Epithelial cell of proximal tubule (primary cell): ENCODE measurements around the gene ARHGDIA. TPM values are rescaled to one million over a fixed set of nuclear protein-coding genes. Genes with fewer than 3 reads are reported as not detected.

Experiments
- DNase-seq: peaks from one replicate; pipeline ENCODE4 v3.0.0-alpha.2; 2011; ENCODE audit warnings: low read depth
- H3K4me3 ChIP-seq: 2 replicates; pipeline ENCODE4 v1.5.1; 2011; ENCODE audit warnings: low read depth, mild to moderate bottlenecking, low read length
- CTCF ChIP-seq: conservative IDR thresholded peaks from 2 replicates; pipeline ENCODE4 v1.5.1; 2012; ENCODE audit warnings: low read depth, mild to moderate bottlenecking, low read length
- total RNA-seq: library from RNA; depleted of rRNA; stranded (reverse); fragments of >200 nt; gene quantifications from 2 replicates; pipeline ENCODE4 v1.2.3, GENCODE V29; 2015

The ARHGDIA gene
- total RNA-seq, 1 donor from 2014 or later = 272 TPM

- DNase-seq = no peak
- TF ChIP-seq CTCF = no peak
- peak overlapping the region; percentile 76 for H3K4me3 ChIP-seq
These were observed 39.1 kb upstream of the ARHGDIA start for GRCh38 chr17:81909966-81910839.

GRCh38 chr17:81909231-81909630 lies 38.1 kb upstream of the ARHGDIA start:
- H3K4me3 ChIP-seq = no peak overlapping the region
- TF ChIP-seq CTCF = no peak
- DNase-seq = no peak

GRCh38 chr17:81908793-81909192 lies 37.7 kb upstream of the ARHGDIA start:
- no peak overlapping the region for H3K4me3 ChIP-seq
- TF ChIP-seq CTCF = no peak
- DNase-seq = no peak

GRCh38 chr17:81907219-81908145 lies 36.3 kb upstream of the ARHGDIA start:
- peak; percentile 17 for TF ChIP-seq CTCF
- H3K4me3 ChIP-seq = no peak overlapping the region
- DNase-seq = no peak

GRCh38 chr17:81906476-81907218 lies 35.5 kb upstream of the ARHGDIA start:
- no peak for DNase-seq
- TF ChIP-seq CTCF = no peak
- H3K4me3 ChIP-seq = no peak overlapping the region

- TF ChIP-seq CTCF = no peak
- no peak overlapping the region for H3K4me3 ChIP-seq
- DNase-seq = no peak
These were observed 34.9 kb upstream of the ARHGDIA start for GRCh38 chr17:81905993-81906392.
